ENCODE measurements around the gene METTL27.

GRCh38 chr7:73840715-73841379, 1.5 kb downstream of the METTL27 start:
- TF ChIP-seq POLR2A (IDR thresholded peaks at IDR 0.05; ENCODE audit: low read depth, low read length) (no peak), TAF1 (IDR thresholded peaks at IDR 0.05; ENCODE audit: low read depth, low read length) (no peak), POLR2AphosphoS5 (IDR thresholded peaks at IDR 0.05; ENCODE audit: low read depth, low read length) (no peak)

All from GM12891 (cell line).